T-helper 1 cell (primary cell): ENCODE measurements around the gene PPP2R5C.
A peak's percentile ranks its signal among the peaks of the same experiment; 100 is the strongest.
"Not testable (repeated sequence)": the region's sequence is repeated elsewhere in the genome, so short reads cannot be mapped to it uniquely, and the experiment has no call there.

Source experiments
- DNase-seq, 5 donors: peaks; one replicate each; pipeline ENCODE4 v3.0.0-alpha.2; 2012 to 2020

Gene PPP2R5C

DNA sequence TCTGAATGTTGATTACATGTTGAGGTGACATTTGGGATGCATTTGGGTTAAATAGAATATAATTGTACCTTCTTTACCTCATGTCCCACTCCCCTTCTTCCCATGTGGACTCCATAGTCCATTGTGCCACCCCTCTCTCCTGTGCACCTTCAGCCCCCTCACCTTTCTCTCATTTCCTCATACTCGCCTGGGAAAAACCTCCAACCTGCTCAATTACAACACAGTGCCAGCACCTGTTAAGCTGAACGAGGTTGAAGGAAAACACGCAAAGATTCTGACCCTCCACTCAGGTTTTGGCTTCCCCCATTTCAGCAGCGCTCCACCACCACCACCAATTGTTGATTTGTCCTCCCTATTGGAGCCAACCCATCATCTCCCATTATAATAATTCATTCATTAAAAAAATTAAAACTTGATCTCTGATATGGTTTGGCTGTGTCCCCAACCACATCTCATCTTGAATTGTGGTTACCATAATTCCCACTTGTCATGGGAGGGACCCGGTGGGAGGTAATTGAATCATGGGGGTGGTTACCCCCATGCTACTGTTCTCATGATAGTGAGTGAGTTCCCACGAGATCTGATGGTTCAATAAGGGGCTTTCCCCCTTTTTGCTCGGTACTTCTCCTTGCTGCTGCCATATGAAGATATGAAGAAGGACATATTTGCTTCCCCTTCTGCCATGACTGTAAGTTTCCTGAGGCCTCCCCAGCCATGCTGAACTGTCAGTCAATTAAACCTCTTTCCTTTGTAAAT, 33.7 kb upstream of the PPP2R5C start:
- DNase-seq: no peak

DNA sequence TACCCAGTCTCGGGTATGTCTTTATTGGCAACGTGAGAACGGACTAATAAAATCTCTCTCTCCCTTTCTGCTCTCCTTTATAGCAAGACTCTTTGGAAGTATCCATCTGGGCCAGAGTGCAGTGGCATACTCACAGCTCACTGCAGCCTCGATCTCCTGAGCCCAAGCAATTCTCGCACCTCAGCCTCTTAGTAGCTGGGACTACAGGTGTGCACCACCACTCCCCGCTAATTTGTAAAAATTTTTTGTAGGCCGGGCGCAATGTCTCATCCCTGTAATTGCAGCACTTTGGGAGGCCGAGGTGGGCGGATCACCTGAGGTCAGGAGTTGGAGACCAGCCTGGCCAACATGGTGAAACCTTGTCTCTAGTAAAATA, 33.2 kb upstream of the PPP2R5C start:
- no peak for DNase-seq

DNA sequence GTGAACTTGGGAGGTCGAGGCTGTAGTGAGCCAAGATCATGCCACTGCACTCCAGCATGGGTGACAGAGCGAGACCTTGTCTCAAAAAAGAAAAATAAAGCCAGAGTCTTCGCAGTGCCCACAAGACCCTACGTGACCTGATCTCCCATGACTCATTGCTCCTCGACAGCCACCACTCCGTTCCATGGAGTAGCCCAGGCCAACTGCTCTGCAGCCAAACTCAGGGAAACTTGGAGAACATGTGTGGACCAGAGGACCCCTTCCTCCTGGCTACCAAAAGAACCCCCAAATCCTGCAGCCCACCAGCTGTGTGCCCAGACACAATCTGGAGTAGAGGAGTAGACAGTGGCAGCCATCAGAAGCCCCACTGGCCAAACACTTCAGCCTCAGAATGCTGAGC, 32.1 kb upstream of the PPP2R5C start:
- DNase-seq: no peak

DNA sequence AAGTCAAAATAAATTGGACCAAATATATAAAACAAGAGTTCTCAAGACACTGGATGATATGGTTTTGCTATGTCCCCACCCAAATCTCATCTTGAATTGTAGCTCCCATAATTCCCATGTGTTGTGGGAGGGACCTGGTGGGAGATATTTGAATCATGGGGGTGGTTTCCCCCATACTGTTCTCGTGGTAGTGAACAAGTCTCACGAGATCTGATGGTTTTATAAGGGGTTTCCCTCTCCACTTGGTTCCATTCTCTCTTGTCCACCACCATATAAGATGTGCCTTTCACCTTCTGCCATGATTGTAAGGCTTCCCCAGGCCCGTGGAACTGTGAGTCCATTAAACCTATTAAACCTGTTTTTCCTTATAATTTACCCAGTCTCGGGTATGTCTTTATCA, 31.4 kb upstream of the PPP2R5C start:
- DNase-seq: not testable (repeated sequence)

DNA sequence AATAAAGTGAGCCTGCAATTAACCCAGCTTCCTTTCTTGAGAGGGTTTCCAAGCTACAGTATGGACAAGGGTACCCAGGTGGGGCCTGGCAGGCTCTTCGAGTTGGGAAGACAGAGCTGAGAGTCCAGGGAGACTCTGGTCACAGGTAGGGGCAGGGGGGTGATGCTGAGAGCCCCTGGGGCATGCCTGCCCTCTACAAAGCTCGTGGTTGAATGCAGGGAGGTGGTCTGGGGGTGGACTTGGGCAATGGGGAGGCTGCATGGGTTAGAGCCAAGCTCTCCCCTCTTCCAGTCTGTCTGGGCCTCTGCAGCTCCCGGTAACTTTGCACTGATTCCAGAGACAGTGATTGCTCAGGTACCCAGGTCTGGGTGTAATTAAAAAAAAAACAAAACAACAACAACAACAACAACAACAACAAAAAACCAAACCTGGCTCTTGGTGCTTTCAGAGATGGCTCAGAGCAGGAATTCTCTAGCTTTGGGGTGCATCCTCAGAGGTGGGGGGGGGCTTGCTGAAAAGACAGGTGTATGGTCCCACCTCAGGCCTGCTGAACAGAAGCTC, 30.8 kb upstream of the PPP2R5C start:
- DNase-seq: no peak

DNA sequence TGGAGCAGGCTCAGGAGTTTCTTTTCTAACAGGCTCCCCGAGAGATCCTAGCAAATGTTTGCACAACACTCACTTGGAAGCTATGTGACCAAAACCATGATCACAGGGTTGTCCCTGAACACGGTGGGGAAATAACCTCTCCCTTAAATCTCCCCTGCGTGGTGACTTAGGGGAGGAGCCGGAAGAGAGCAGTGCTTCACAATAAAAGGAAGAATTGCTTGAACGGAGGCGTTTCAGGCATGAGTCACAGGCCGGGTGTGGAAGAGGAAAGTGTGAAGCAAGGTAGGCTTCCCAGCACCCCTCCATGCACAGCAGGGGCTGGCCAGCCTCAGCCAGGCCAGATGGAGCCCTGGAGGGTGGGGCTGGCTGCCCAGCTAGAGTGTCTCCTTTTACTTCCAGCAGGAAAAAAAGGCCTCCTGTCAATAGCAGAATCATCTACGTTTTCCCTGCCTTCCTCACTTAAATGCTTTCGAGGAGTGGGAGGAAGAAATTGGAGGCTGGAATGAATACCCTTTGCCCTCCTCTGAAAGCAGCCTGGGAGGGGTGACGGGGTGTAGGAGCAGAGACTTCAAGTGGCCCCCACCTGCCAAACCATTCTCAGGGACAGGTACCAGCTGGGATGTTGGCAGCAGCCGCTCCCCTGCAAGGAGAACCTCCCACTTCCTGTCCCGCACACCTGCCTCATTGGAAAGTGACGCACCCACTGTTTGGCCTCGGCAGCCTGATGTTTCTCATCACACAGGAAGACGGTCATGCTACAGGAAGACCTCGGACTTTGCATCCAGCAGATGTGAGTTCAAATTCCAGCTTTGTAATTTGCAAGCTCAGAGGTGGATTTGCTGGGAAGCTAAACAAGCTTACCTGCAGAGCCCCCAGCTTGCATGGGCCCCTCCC, 30.1 kb upstream of the PPP2R5C start:
- peak; percentile 58 to 91 (median 70) for DNase-seq

DNA sequence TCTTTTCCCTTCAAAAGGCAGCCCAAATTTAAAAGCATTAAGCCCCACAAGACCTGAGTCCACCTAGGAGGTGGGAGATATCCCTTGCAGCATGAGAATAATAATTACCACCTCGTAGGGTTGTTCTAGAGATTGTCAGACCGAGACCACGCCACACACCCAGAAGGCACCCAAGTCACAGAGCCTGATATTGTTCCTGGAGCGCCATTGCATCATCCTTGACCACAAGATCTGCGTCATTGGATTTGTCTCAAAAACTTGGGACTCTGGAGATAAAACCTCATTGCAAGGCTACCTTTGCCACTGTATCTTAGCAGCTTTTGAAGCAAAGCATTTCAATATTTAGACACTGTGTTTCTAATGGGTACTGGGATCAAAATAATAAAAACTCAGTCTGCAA, 29.4 kb upstream of the PPP2R5C start:
- DNase-seq: no peak

DNA sequence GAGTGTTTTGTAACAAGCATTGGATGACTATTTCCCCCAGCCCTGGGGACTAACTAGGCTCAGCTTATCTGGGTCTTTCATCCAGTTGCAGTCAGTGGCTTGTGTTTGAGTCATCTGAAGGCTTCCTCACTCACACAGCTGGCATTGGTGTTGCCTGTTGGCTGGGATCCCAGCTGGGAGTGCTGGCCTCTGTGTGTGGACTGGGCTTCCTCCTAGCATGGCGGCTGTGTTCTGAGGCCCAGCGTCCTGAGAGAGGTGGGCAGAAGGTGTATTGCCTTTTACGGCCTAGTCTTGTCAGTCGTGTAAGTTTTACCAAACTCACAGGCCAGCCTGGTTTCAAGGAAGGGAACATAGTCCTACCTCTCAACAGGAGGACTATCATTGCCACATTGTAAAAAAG, 28.3 kb upstream of the PPP2R5C start:
- DNase-seq: no peak

DNA sequence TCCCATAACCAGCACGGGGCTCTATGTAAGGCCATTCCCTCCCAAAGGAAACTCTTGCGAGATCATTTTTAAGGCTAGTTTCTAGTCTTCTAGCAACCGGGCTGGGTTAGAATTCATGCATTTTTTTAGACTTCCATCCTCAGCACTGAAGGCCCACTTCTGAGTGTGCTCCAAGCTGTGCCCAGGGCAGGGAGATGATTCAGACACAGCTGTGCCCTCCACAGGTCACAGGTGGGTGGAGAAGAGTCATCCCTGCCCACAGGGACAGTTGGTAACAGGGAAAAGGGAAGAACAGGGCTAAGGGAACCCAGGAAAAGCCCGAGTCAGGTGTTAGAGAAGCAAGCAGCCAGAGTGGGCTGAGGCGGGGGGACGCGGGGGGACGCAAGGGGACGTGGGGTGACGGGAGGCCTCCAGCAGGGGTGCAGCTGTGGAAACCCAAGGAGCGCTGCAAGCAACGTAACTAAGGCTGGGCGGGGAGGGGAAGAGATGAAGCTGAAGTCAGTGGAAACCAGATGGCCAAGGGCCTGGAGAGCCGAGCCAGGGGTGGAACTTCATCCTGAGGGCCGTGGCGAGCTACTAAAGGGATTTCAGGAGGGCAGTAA, 27.2 kb upstream of the PPP2R5C start:
- no peak for DNase-seq

DNA sequence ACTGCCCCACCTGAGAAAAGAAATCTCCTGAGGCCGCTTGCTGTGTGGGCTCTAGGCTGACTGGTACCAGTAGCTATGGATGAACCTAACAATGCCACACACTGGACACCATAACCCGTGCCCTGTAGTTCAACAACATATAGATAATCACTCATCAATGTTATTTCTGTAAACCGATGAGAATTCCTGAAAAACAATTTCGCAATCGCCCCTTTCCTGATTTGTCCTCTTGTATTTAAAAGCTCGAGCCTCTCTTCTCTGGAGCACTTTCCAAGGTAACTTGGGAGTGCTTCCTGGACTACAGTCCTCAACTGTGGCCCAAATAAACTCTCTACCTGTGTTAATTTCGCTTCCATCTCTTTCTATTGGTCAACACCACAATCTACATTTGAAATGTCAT, 26.1 kb upstream of the PPP2R5C start:
- no peak for DNase-seq

DNA sequence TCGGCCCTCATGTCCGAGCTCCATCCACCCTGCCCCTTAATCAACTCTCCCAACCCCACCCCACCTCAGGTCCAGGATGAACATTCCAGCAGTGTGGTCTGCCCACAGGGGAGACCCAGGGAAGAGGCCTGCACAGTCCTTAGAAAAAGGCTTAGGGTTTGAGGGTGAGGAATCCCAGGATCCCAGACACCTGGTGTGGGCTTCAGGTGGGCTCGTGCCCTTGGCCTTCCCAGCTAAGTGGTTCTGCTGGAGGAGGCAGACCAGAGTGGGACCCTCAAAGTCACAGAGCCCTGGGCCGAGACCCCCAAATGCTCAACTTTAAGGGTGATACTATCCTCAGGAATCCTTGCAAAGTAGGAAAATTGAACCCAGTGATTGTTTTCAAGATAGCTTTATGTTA, 25.4 kb upstream of the PPP2R5C start:
- DNase-seq: no peak

DNA sequence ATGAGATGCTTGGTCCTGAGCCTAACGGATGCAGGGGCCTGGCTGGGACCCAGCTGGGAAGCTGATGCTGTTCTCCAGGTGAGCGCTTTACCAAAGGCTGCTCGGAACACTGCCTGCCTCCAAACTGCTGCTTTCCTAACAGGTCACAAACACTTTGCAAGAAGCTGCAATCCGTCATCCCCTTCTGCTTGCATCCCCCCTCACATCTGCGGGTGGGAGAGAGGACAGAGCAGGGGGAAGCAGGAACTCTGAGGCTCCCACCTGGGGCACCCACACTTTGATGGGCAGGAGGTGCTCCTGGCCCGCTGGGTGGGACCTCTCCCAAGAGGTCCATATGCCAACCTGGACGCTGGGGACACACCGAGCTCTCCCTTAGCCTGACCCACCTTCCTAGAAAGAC, 24.9 kb upstream of the PPP2R5C start:
- DNase-seq: no peak

DNA sequence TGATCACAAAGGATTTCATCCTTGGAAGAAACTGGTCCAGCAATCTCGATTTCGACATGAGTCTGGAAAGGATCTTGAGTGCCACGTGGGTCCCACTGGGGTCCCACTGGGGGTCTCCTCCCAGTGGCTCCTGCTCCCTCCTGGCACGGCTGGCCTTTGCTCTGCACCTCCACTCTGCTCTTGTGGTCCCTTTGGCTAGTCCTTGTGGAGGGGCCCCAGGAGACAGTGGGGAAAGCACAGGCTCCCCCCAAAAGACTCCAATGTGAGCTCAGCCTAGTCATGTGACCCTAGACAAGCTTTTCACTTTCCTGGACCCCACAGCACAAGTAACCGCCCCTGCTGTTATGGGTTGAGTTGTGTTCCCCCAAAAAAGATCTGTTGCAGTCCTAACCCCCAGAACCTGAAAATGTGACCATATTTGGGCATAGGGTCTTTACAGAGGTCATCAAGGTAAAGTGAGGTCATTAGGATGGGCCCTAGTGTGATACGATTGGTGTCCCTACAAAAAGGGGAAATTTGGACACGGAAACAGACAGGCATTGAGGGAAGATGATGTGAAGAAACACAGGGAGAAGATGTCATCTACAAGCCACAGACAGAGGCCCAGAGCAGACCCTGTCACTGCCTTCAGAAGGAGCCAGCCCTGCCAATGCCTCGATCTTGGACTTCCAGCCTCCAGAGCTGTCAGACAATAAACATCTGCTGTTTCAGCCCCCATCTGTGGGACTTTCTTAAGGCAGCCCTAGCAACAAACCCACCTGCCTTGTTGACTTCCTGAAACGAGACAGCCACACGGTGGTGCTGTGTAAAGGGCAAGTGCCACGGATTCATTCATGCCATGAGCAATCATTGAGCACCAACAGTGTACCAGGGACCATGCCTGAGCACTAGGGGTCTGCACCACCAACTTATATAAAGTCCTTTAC, 23.8 kb upstream of the PPP2R5C start:
- no peak for DNase-seq

DNA sequence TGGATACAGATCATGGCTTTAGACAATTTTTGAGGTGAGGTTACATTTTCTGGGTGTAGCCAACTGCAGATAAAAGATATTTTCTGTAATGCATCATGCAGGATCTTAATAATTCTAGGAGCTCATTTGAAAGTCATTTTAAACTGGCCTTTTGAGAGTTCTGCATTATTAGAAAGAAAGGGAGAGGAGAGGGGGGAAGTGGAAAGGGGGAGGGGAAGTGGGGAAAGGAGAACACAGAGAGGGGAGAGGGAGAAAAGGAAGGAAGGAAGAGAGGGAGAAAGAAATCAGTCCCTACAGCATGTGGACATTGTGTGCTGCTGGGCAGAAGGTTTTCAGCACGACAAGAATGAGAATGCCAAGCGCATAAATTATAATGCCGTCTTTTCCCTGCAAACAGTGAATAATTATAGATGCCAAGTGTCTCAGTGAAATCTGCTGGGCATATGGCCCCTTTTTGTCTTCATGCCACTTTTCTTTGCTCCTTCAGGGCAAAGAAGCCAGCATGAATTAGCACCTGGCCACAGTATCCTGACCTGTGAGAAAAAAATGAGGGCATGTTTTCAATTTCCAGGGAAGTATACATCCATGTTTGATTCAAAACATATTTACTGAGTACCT, 22.7 kb upstream of the PPP2R5C start:
- no peak for DNase-seq

DNA sequence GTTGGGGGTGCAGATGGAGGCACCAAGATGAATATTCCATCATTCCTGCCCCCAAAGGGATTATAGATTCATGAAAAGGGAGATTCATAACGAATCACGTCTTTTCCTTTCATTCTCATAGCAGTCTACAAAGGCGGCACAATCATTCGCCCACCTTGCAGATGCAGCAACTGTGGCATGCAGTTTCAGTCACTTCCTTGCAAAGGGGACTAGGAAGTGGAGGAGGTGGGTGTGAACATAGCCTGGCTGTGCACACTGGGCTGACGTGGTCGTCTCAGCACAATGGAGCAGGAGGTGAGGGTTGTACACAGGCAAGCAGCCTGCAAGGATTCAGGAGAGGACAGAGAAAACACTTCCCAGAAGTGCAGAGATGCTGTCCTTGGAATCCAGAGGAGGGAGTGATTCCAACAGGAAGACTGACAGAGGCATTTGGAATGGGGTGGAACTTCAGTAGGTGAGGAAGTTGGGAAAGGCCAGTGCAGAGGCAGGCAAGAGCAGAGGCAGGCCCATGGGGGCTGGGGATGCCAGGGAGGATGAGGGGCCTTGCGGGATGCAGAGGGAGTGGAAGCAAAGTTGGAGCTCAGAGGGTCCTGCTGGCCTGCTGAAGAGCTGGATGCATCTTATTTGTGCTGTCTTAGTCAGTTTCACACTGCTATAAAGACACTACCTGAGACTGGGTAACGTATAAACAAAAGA, 21.9 kb upstream of the PPP2R5C start:
- no peak for DNase-seq

DNA sequence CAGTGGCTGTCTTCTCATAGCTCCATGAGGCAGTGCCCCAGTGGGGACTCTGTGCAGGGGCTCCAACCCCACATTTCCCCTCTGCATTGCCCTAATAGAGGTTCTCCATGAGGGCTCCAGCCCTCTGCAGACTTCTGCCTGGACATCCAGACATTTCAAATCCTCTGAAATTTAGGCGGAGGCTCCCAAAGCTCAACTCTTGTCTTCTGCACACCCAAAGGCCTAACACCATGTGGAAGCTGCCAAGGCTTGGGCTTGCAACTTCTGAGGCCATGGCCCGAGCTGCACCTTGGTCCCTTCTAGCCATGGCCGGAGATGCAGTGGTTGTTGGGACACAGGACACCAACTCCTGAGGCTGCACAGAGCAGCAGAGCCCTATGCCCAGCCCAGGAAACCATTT, 20.5 kb upstream of the PPP2R5C start:
- DNase-seq: no peak

DNA sequence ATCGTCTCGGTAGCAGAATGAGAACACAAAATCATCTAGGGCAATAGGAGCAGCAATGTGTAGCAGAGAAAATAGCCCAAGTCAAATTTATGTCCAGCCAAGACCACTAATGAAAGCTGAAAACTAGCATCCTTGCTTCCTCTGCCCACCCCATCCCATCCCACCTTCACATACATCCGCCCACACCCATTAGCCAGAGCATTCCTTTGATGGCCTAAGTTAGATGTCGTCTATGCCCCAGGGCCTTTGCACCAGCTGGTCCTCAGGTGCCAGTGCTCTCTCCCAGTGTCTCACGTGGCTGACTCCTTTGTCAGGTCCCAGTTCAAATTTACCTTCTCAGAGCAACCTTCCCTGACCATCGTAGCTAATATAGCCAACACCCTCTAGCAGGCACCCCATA, 17.8 kb upstream of the PPP2R5C start:
- DNase-seq: no peak

DNA sequence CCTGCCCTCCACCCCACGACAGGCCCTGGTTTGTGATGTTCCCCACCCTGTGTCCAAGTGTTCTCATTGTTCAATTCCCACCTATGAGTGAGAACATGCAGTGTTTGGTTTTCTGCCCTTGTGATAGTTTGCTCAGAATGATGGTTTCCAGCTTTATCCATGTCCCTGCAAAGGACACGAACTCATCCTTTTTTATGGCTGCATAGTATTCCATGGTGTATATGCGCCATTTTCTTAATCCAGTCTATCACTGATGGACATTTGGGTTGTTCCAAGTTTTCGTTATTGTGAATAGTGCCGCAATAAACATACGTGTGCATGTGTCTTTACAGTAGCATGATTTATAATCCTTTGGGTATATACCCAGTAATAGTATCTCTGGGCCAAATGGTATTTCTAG, 17.1 kb upstream of the PPP2R5C start:
- not testable (repeated sequence) for DNase-seq

DNA sequence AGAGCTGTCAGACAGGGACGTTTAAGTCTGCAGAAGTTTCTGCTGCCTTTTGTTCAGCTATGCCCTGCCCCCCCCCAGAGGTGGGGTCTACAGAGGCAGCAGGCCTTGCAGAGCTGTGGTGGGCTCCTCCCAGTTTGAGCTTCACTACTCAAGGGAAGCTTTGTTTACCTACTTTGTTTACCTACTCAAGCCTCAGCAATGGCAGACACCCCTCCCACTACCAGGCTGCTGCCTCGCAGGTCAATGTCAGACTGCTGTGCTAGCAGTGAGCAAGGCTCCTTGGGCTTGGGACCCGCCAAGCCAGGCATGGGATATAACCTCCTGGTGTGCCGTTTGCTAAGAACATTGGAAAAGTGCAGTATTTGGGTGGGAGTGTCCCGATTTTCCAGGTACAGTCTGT, 11.8 kb upstream of the PPP2R5C start:
- not testable (repeated sequence) for DNase-seq

DNA sequence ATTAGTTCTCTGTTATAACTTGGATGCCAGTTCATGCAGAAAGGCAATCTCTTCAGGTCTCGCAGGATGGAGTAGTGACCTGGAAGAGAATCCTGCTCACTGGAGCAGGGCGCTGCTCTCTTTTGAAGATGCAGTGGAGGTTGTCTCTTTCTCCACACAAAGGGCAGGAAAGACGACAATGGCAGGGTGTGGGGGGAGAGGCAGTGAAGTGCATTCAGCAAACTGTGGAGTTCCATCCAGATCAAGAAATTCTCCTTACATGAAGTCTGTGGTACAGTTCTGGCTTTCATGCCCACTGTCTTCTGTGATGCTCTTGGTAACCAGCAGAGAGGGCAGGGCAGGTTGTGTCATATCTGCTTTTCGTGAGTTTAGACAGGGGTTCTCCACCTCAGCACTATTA, 6.6 kb upstream of the PPP2R5C start:
- no peak for DNase-seq
